Fibroblast of mammary gland (primary cell): ENCODE data around the gene DUSP15.
"Not testable (repeated sequence)": the region's sequence is repeated elsewhere in the genome, so short reads cannot be mapped to it uniquely, and the experiment has no call there.

Experiments used
- DNase-seq: peaks from one replicate; pipeline ENCODE4 v3.0.0-alpha.2; 2010; ENCODE audit warnings: low read depth
- H3K4me3 ChIP-seq: 2 replicates; pipeline ENCODE4 v1.5.1; 2011; ENCODE audit warnings: low read depth, mild to moderate bottlenecking, low read length, moderate library complexity; ENCODE audit not compliant: control insufficient read depth
- TF ChIP-seq, protein P1 (sequence below): conservative IDR thresholded peaks from 2 replicates; pipeline ENCODE4 v1.5.1; 2011; ENCODE audit warnings: low read depth, low read length, inconsistent platforms; ENCODE audit not compliant: control insufficient read depth, insufficient read depth

Gene DUSP15

DNA sequence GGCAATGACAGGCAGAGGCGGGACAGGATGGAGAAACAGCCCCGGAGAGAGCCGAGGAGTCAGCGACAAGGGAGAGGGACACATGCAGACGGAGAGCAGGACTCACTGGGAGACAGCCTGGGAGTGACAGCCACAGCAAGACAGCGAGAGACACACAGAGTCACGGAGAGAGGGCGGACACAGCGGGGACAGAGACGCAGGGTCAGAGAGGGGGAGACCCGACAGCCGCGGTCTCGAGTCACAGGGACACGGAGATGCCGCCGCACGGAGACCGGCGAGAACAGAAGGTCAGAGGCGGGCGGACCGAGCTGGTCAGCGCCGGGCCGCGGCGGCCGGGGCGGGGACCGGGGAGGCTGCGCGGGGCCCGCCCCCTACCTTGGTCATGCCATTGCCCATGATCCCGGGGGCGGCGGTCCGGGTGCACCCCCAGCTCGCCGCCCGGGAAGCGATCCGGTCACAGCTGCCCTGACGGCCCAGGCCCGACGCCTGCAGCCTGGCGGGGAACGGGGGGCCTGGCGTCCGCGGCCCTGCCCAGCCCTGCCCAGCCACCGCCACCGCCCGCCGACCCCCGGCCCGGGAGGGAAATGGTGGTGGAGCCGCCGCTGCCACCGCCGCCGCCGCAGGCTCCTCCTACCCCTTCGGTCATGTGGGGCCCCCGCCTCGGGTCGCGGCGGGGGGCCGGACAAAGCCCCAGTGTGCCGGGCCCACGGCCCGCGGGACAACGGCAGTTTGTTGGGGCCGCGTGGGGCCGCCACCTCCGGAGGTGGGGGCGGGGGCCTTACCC is at the start of gene DUSP15, which contains the start of gene TTLL9:
TSS of gene DUSP15 (minus strand) at position 586 of the 784 bp plus-strand sequence. CDS start at position 396, 190 bp downstream.
TSS of gene TTLL9 (plus strand) at position 693 of the 784 bp plus-strand sequence. CDS start 493 bp downstream, outside the sequence.
- TF ChIP-seq, protein P1, sequence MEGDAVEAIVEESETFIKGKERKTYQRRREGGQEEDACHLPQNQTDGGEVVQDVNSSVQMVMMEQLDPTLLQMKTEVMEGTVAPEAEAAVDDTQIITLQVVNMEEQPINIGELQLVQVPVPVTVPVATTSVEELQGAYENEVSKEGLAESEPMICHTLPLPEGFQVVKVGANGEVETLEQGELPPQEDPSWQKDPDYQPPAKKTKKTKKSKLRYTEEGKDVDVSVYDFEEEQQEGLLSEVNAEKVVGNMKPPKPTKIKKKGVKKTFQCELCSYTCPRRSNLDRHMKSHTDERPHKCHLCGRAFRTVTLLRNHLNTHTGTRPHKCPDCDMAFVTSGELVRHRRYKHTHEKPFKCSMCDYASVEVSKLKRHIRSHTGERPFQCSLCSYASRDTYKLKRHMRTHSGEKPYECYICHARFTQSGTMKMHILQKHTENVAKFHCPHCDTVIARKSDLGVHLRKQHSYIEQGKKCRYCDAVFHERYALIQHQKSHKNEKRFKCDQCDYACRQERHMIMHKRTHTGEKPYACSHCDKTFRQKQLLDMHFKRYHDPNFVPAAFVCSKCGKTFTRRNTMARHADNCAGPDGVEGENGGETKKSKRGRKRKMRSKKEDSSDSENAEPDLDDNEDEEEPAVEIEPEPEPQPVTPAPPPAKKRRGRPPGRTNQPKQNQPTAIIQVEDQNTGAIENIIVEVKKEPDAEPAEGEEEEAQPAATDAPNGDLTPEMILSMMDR = no peak
- no peak for DNase-seq
- H3K4me3 ChIP-seq = peak within 1 kb of the TSS; percentile 12

DNA sequence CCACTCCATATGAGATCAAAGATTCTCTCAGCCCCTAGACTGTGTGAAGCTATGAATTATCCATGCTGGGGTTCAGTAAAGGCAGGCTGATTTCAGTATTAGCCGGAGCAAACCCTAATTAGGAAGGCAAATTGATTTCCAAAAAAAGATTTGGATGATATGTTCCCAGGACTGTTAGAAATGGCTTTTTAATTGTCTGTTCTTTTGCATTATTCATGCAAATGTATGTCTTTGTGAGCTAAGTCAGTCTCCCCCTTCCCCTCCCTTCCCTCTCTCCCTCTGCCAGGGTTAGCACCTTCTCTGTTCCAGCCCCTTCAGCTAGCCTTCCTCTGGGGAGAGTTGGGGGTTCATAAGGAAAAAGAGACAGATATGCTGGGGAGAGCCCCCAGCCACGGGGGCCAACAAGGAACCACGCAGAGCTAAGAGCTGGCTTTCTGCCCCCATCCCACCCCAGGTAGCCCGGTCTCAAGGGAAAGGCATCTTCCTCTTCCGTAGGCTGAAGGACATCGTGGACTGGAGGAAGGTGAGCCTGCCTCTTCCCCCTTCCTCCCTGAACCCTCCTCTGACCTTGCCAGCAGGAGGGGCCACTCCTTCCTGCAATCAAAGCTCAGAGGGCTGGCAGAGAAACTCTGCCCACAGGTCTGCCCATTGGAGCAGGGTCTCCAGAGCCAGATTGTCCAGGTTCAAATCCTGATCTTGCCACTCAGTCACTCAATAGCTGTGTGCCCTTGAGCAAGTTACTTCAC is 49.3 kb upstream of the DUSP15 start:
- no peak overlapping the region for H3K4me3 ChIP-seq
- DNase-seq = no peak
- TF ChIP-seq, protein P1 = no peak

- H3K4me3 ChIP-seq = no peak overlapping the region
- no peak for DNase-seq
- TF ChIP-seq, protein P1 = no peak
Observed at GRCh38 chr20:31918466-31919105, 48.3 kb upstream of the DUSP15 start.

GRCh38 chr20:31917962-31918412 is 47.7 kb upstream of the DUSP15 start:
- DNase-seq = not testable (repeated sequence)

DNA sequence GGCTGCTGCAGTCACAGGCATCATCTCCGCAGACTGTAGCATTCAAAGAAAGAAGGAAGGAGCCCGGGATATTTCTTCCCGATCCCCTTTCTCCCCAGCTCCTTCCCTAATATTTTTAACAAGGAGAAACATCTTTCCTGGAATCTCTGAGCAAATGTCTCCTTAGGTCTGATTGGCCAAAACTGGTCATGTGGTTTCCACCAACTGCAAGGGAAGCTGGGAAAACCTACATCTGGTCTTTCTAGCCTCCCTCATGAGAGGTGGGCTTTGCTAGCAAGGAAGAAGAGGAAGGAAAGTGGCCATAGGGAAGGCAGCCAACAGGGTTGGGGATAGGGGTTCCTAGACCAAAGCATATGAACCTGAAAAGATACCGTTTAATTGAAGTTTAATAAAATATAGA is 46.4 kb upstream of the DUSP15 start:
- no peak overlapping the region for H3K4me3 ChIP-seq
- TF ChIP-seq, protein P1 = no peak

More at GRCh38 chr20:31917962-31918412, 47.7 kb upstream of the DUSP15 start:
- not testable (repeated sequence) for H3K4me3 ChIP-seq

DNA sequence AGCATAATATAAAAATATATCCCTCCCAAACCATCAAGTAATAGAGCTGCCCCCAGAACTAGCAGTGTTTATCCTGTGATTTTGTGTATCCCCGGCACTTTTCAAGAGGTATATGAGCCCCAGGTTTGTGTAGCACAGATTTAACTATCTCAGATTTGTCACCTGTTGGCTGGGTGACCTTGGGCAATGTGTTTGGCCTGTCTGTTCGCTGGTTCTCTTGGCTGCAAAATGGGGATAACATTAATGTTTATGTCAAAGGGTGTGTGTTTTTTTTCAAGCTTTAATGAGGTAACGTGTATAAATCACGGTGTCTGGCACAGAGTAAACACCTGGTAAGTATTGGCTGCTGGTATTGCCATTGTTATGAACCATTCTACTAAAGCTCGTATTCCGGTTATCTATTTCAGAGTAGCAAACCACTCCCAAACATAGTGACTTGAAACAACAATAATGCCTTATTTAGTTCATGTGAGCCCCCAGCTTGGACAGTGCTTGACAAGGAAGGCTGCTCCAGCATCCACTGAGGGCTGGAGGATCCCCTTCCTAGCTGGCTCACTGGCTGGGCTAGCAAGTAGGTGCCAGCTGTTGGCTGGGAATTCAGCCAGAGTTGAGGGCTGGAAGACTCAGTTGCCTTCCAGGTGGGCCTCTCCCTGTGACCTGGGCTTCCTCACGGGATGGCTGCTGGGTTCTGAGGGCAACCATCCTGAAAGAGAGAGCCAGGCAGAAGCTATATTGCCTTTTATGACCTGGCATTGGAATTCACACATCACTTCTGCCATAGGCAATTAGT is 45.4 kb upstream of the DUSP15 start:
- TF ChIP-seq, protein P1 = no peak

More for the DNA sequence above, 46.4 kb upstream of the DUSP15 start:
- DNase-seq = no peak

More for the DNA sequence above, 45.4 kb upstream of the DUSP15 start:
- DNase-seq = no peak
- no peak overlapping the region for H3K4me3 ChIP-seq
